Stimulated activated CD8-positive, alpha-beta memory T cell treated with anti-CD3 and anti-CD28 coated beads, Interleukin-7, amount 100 ng/mL, for 4 hours (primary cell): ENCODE measurements around the gene ULBP3.
"Not testable (repeated sequence)": the region's sequence is repeated elsewhere in the genome, so short reads cannot be mapped to it uniquely, and the experiment has no call there.

ENCODE experiments used
- DNase-seq, 2 donors: peaks; one replicate each; pipeline ENCODE4 v3.0.0-alpha.2; 2020; ENCODE audit warnings: low read depth in 2 of 2

The ULBP3 gene

GRCh38 chr6:150076196-150076893, 7.4 kb upstream of the ULBP3 start:
- no peak for DNase-seq

GRCh38 chr6:150075034-150075421, 6.1 kb upstream of the ULBP3 start:
- DNase-seq = no peak

- DNase-seq = not testable (repeated sequence)
These were observed 5.6 kb upstream of the ULBP3 start for GRCh38 chr6:150074396-150075033.

GRCh38 chr6:150072201-150072600, 3.3 kb upstream of the ULBP3 start:
- peak in 1 of 2 donors; percentile 50 for DNase-seq

- no peak for DNase-seq
These were observed 1.4 kb upstream of the ULBP3 start for GRCh38 chr6:150070236-150070818.

- no peak for DNase-seq
These were observed 785 bp upstream of the ULBP3 start for GRCh38 chr6:150069706-150070105.

GRCh38 chr6:150068151-150068550, 770 bp downstream of the ULBP3 start:
- no peak for DNase-seq

- no peak for DNase-seq
These were observed 3.8 kb downstream of the ULBP3 start for GRCh38 chr6:150065083-150065482.

- DNase-seq = no peak
These were observed 5.3 kb downstream of the ULBP3 start for GRCh38 chr6:150063640-150064039.

GRCh38 chr6:150059973-150060372, 8.9 kb downstream of the ULBP3 start:
- DNase-seq = not testable (repeated sequence)

- DNase-seq = no peak
These were observed 9.9 kb downstream of the ULBP3 start for GRCh38 chr6:150058986-150059385.

- DNase-seq = no peak
These were observed 10.6 kb downstream of the ULBP3 start for GRCh38 chr6:150058231-150058792.

GRCh38 chr6:150057501-150057951, 11.4 kb downstream of the ULBP3 start:
- no peak for DNase-seq

GRCh38 chr6:150056916-150057315, 12.0 kb downstream of the ULBP3 start:
- DNase-seq = no peak

GRCh38 chr6:150056156-150056555, 12.8 kb downstream of the ULBP3 start:
- DNase-seq = no peak

- no peak for DNase-seq
These were observed 13.8 kb downstream of the ULBP3 start for GRCh38 chr6:150055131-150055530.

GRCh38 chr6:150053450-150053849, 15.5 kb downstream of the ULBP3 start:
- no peak for DNase-seq

GRCh38 chr6:150050846-150051245, 18.1 kb downstream of the ULBP3 start:
- no peak for DNase-seq

- no peak for DNase-seq
These were observed 20.8 kb downstream of the ULBP3 start for GRCh38 chr6:150048099-150048498.

GRCh38 chr6:150046943-150047342, 22.0 kb downstream of the ULBP3 start:
- DNase-seq = no peak

- DNase-seq = no peak
These were observed 24.2 kb downstream of the ULBP3 start for GRCh38 chr6:150044621-150045145.
